HepG2 (cell line): Measurements from ENCODE around the gene MINDY1. TPM values are rescaled to one million over a fixed set of nuclear protein-coding genes. Genes with fewer than 3 reads are reported as not detected.

ENCODE experiments used
- AGO2 ChIP-seq: fragments of 200-400 bp; formaldehyde crosslinking; optimal IDR thresholded peaks from 2 replicates; pipeline ENCODE3; 2017; ENCODE audit warnings: mild to moderate bottlenecking, low read depth, low read length, moderate library complexity
- GABPA ChIP-seq, 2 experiments: IDR thresholded peaks; 2 replicates each; pipeline ENCODE4 v1.6.1; 2011 to 2016; ENCODE audit warnings: low read depth in 2 of 2, low read length in 1 of 2, missing biosample characterization in 1 of 2, missing genetic modification characterization in 1 of 2
- HNRNPL ChIP-seq: fragments of 200-400 bp; formaldehyde crosslinking; IDR thresholded peaks from 2 replicates; pipeline ENCODE4 v1.6.1; 2017; ENCODE audit warnings: mild to moderate bottlenecking, low read depth, low read length
- KLF15 ChIP-seq: sonication (generic); formaldehyde crosslinking; IDR thresholded peaks from 2 replicates; pipeline ENCODE4 v1.8.1; 2023; ENCODE audit warnings: borderline replicate concordance, mild to moderate bottlenecking, inconsistent platforms, missing genetic modification reagents, mixed read lengths
- NONO ChIP-seq, 2 experiments: fragments of 450-650 bp in 1 of 2; sonication (generic) in 1 of 2; formaldehyde crosslinking in 1 of 2; IDR thresholded peaks in 1 of 2; conservative IDR thresholded peaks in 1 of 2; 2 replicates each; pipeline versions ENCODE4 v1.6.1 to v1.8.0; 2017 to 2022; ENCODE audit warnings: mild to moderate bottlenecking in 1 of 2, missing genetic modification reagents in 1 of 2, moderate library complexity in 1 of 2
- NR2F6 ChIP-seq, 2 experiments: IDR thresholded peaks; 2 replicates each; pipeline ENCODE4 v1.6.1; 2016; ENCODE audit warnings: antibody characterized with exemption in 1 of 2, mild to moderate bottlenecking in 1 of 2
- PCBP1 ChIP-seq: fragments of 200-400 bp; formaldehyde crosslinking; IDR thresholded peaks from 2 replicates; pipeline ENCODE4 v1.6.1; 2017; ENCODE audit warnings: mild to moderate bottlenecking, low read depth, low read length, borderline replicate concordance
- PPARG ChIP-seq: conservative IDR thresholded peaks from 2 replicates; pipeline ENCODE4 v1.6.1; 2016; ENCODE audit warnings: missing biosample characterization, missing genetic modification reagents
- SAFB2 ChIP-seq: sonication (generic); formaldehyde crosslinking; IDR thresholded peaks from 2 replicates; pipeline ENCODE4 v1.5.1; 2020; ENCODE audit warnings: missing genetic modification reagents, low read depth, mild to moderate bottlenecking, borderline replicate concordance
- SIX1 ChIP-seq: sonication (generic); formaldehyde crosslinking; IDR thresholded peaks from 2 replicates; pipeline ENCODE4 v1.4.0; 2020; ENCODE audit warnings: missing genetic modification reagents, borderline replicate concordance
- SKIL ChIP-seq: sonication (generic); formaldehyde crosslinking; IDR thresholded peaks from 2 replicates; pipeline ENCODE4 v1.8.0; 2022; ENCODE audit warnings: missing genetic modification reagents, mild to moderate bottlenecking, moderate library complexity, borderline replicate concordance
- SMAD9 ChIP-seq: sonication (generic); formaldehyde crosslinking; IDR thresholded peaks from 2 replicates; pipeline ENCODE4 v1.5.1; 2020; ENCODE audit warnings: mild to moderate bottlenecking, missing genetic modification reagents
- TBX2 ChIP-seq: sonication (generic); formaldehyde crosslinking; IDR thresholded peaks from 2 replicates; pipeline ENCODE4 v1.5.0; 2020; ENCODE audit warnings: missing genetic modification reagents, mild to moderate bottlenecking, borderline replicate concordance
- THAP8 ChIP-seq: sonication (generic); formaldehyde crosslinking; IDR thresholded peaks from 2 replicates; pipeline ENCODE4 v1.5.1; 2020; ENCODE audit warnings: missing genetic modification reagents, mild to moderate bottlenecking, borderline replicate concordance
- YY1 ChIP-seq: IDR thresholded peaks from 2 replicates; pipeline ENCODE4 v1.6.1; 2011; ENCODE audit warnings: low read length, low read depth, moderate library complexity, mild to moderate bottlenecking; ENCODE audit not compliant: insufficient read depth, insufficient replicate concordance
- ZBTB7A ChIP-seq: sonication (generic); formaldehyde crosslinking; IDR thresholded peaks from 2 replicates; pipeline ENCODE4 v1.8.0; 2022; ENCODE audit warnings: mild to moderate bottlenecking, missing genetic modification reagents
- ZBTB7B ChIP-seq: sonication (generic); formaldehyde crosslinking; IDR thresholded peaks from 2 replicates; pipeline ENCODE4 v1.4.0; 2020; ENCODE audit warnings: missing genetic modification reagents
- ZNF256 ChIP-seq: sonication (generic); formaldehyde crosslinking; conservative IDR thresholded peaks from 2 replicates; pipeline ENCODE4 v1.4.0; 2020; ENCODE audit warnings: missing genetic modification reagents
- ZNF326 ChIP-seq: sonication (generic); formaldehyde crosslinking; IDR thresholded peaks from 2 replicates; pipeline ENCODE4 v1.4.0; 2020; ENCODE audit warnings: missing genetic modification reagents, borderline replicate concordance
- ZNF687 ChIP-seq: sonication (generic); formaldehyde crosslinking; IDR thresholded peaks from 2 replicates; pipeline ENCODE4 v1.5.1; 2020; ENCODE audit warnings: mild to moderate bottlenecking, missing genetic modification reagents, moderate library complexity
- polyA plus RNA-seq, 8 experiments: library from polyadenylated mRNA; depleted of rRNA in 3 of 8; stranded (reverse) in 7 of 8; unstranded in 1 of 8; fragments of >200 nt; fragmentation: Illumina TruSeq in 4 of 8; extraction: Trizol in 4 of 8; gene quantifications; 2 replicates each; pipeline versions ENCODE4 v1.2.1 to v1.2.3, GENCODE V29; 2011 to 2016; ENCODE audit warnings: low read depth in 4 of 8, missing spikeins in 1 of 8, mixed read lengths in 1 of 8; ENCODE audit not compliant: insufficient read depth in 1 of 8
- total RNA-seq, 5 experiments: library from RNA; depleted of rRNA; stranded (reverse); fragments of >200 nt; fragmentation: Illumina TruSeq; extraction: Trizol; gene quantifications; 2 replicates each; pipeline ENCODE4 v1.2.3, GENCODE V29; 2016; ENCODE audit warnings: low read depth in 1 of 5

MINDY1 gene
- total and polyA plus RNA-seq, 2 of the 13 experiments (the other 11 are each of a cell fraction or from before 2014, with no cell fraction given) = 11.1 to 15.0 TPM

GRCh38 chr1:150973836-150974579 is 32.7 kb downstream of the MINDY1 start (continued):
- TF ChIP-seq NONO (IDR thresholded peaks at IDR 0.05) = no peak
- no peak for TF ChIP-seq NONO (CRISPR knock-in tag; conservative IDR thresholded peaks at IDR 0.05)
- TF ChIP-seq SKIL (CRISPR knock-in tag) = no peak
- TF ChIP-seq ZBTB7A (CRISPR knock-in tag) = 0 out of 2 replicates have a peak, but pooled peaks have one; percentile 21
- TF ChIP-seq YY1 = peak; percentile 58
- TF ChIP-seq PCBP1 = no peak
- TF ChIP-seq PPARG (CRISPR knock-in tag) = no peak
- peak; percentile 68 for TF ChIP-seq ZNF687
- 0 out of 2 replicates have a peak, but pooled peaks have one; percentile 27 for TF ChIP-seq HNRNPL
- no peak for TF ChIP-seq GABPA (IDR thresholded peaks at IDR 0.05; ENCODE audit: low read depth, low read length)
- no peak for TF ChIP-seq GABPA (CRISPR knock-in tag; IDR thresholded peaks at IDR 0.05; ENCODE audit: low read depth)
- no peak for TF ChIP-seq NR2F6 (IDR thresholded peaks at IDR 0.05)
- no peak for TF ChIP-seq NR2F6 (CRISPR knock-in tag; IDR thresholded peaks at IDR 0.05)
- TF ChIP-seq SIX1 (CRISPR knock-in tag) = no peak
- no peak for TF ChIP-seq ZNF326 (CRISPR knock-in tag)
- no peak for TF ChIP-seq ZNF256 (CRISPR knock-in tag)
- no peak for TF ChIP-seq THAP8 (CRISPR knock-in tag)
- no peak for TF ChIP-seq ZBTB7B (CRISPR knock-in tag)
- no peak for TF ChIP-seq KLF15 (CRISPR knock-in tag)
- TF ChIP-seq SAFB2 (CRISPR knock-in tag) = no peak
- no peak for TF ChIP-seq SMAD9 (CRISPR knock-in tag)
- 0 out of 2 replicates have a peak, but pooled peaks have one; percentile 27 for TF ChIP-seq TBX2 (CRISPR knock-in tag)
- peak; percentile 71 for TF ChIP-seq AGO2
